Testis (tissue), 3 donors: ENCODE data around the gene ADAMTS15. TPM values are rescaled to one million over a fixed set of nuclear protein-coding genes. Genes with fewer than 3 reads are reported as not detected.

ENCODE experiments used
- DNase-seq: peaks from one replicate; pipeline ENCODE4 v3.0.0-alpha.2; 2019
- H3K27ac ChIP-seq, 2 donors: fragments of 200-600 bp; sonication (generic); one replicate each; pipeline ENCODE4 v1.5.1; 2019
- H3K27me3 ChIP-seq: fragments of 200-600 bp; sonication (generic); one replicate; pipeline ENCODE4 v1.5.1; 2019
- H3K36me3 ChIP-seq: fragments of 200-600 bp; sonication (generic); one replicate; pipeline ENCODE4 v1.5.1; 2017; ENCODE audit warnings: low read depth; ENCODE audit errors: missing control alignments
- H3K4me1 ChIP-seq: fragments of 200-600 bp; sonication (generic); one replicate; pipeline ENCODE4 v1.5.1; 2019
- H3K4me3 ChIP-seq, 2 donors: fragments of 200-600 bp; sonication (generic); one replicate each; pipeline ENCODE4 v1.5.1; 2017 to 2019
- H3K9me3 ChIP-seq: fragments of 200-600 bp; sonication (generic); one replicate; pipeline ENCODE4 v1.5.1; 2017
- POLR2A ChIP-seq: fragments of 450-650 bp; IDR thresholded peaks from one replicate; pipeline ENCODE4 v1.6.1; 2017; ENCODE audit warnings: antibody characterized with exemption, mild to moderate bottlenecking, moderate library complexity
- WGBS, 2 donors: methylation state at CpG; one replicate each; pipeline ENCODE4 v1.1.5; 2018; 5-methylcytosine and 5-hydroxymethylcytosine counted together
- intact Hi-C: fragments of 100-400 bp; cut with DNase I; formaldehyde crosslinking; loops from one replicate; pipeline ENCODE4 v1.15.1; 2023; ENCODE audit warnings: low total_unique reads
- polyA plus RNA-seq: library from polyadenylated mRNA; stranded (reverse); fragments of 350-450 nt; fragmentation: Illumina TruSeq; extraction: RNeasy Lipid Tissue Mini Kit (QIAGEN cat#74804); gene quantifications from one replicate; pipeline ENCODE4 v1.2.3, GENCODE V29; 2014; ENCODE audit warnings: low read depth, low replicate concordance; ENCODE audit not compliant: insufficient read depth
- total RNA-seq, 2 donors: library from RNA; depleted of rRNA; stranded (reverse); fragments of >200 nt; gene quantifications; one replicate each; pipeline ENCODE4 v1.2.3, GENCODE V29; 2016
- TF ChIP-seq, protein P1 (sequence below), 3 experiments: fragments of 450-650 bp in 2 of 3; fragments of 200-600 bp in 1 of 3; sonication (generic) in 1 of 3; IDR thresholded peaks; one replicate each; pipeline ENCODE4 v1.5.1; 2016 to 2019; ENCODE audit warnings: antibody characterized with exemption in 3 of 3, mild to moderate bottlenecking in 2 of 3, moderate library complexity in 1 of 3

The ADAMTS15 gene
- total and polyA plus RNA-seq, 3 donors from 2014 or later, result 2.7 to 5.7 (median 2.8) TPM

DNA sequence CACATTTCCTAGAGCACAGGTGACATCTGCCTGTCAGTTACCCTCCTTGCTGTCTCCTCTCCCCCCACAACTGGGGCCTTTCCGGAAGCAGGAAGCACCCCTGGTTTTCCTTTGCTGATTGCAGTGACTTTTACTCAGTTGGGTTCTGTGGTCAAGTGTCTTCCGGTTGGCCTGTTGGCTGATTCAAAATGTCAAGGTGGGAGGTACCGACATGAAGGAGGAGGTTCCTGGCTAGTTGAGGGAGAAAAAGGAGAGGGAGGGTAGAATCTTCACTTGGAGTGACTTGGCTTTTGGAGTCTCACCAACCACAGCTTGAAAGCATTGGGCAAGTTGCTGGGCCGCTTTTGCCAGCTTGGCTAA, 9.3 kb upstream of the ADAMTS15 start:
- 87 to 91% methylated on average over 4 of the region's 4 CpGs for WGBS, 2 donors
- TF ChIP-seq POLR2A, result no peak
- TF ChIP-seq, protein P1, sequence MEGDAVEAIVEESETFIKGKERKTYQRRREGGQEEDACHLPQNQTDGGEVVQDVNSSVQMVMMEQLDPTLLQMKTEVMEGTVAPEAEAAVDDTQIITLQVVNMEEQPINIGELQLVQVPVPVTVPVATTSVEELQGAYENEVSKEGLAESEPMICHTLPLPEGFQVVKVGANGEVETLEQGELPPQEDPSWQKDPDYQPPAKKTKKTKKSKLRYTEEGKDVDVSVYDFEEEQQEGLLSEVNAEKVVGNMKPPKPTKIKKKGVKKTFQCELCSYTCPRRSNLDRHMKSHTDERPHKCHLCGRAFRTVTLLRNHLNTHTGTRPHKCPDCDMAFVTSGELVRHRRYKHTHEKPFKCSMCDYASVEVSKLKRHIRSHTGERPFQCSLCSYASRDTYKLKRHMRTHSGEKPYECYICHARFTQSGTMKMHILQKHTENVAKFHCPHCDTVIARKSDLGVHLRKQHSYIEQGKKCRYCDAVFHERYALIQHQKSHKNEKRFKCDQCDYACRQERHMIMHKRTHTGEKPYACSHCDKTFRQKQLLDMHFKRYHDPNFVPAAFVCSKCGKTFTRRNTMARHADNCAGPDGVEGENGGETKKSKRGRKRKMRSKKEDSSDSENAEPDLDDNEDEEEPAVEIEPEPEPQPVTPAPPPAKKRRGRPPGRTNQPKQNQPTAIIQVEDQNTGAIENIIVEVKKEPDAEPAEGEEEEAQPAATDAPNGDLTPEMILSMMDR (IDR thresholded peaks at IDR 0.05), result no peak
- Histone ChIP-seq H3K4me1 (peaks cover 5% of the 10 kb centered on the region), H3K4me3 (no peak overlapping the region), H3K9me3 (no peaks in the 10 kb centered on the region), H3K36me3 (no peaks in the 10 kb centered on the region), H3K27me3 (no peaks in the 10 kb centered on the region), H3K27ac (no peak overlapping the region)
- DNase-seq, result no peak
- intact Hi-C loops, result no loop called here

DNA sequence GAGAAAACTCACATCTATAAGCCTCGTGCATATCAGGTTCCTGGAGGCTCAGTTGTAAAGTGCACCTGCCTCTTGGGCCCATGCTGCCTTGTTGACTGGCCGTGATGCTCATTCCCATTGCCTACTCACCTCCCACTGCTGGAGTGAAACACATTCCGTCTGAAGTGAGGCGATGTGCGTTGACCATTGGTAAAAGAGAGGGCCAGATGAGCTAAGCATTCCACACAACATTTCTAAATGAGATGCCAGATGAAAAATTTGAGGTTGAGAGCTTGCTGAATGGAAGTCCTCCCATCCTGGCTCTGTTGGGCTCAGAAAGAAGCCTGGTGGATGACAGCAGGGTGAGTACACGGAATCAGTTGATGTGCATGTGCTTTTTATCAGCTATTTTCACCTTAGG, 8.6 kb upstream of the ADAMTS15 start:
- no peak for DNase-seq
- WGBS, 2 donors, result 80 to 81% methylated on average over 6 of the region's 6 CpGs
- Histone ChIP-seq H3K4me3 (no peak overlapping the region), H3K27ac (no peak overlapping the region), H3K27me3 (no peaks in the 10 kb centered on the region), H3K9me3 (no peaks in the 10 kb centered on the region), H3K36me3 (no peaks in the 10 kb centered on the region), H3K4me1 (peaks cover 5% of the 10 kb centered on the region)
- no peak for TF ChIP-seq POLR2A
- intact Hi-C loops, result no loop called here

GRCh38 chr11:130441719-130442118, 6.7 kb upstream of the ADAMTS15 start:
- no peaks in the 10 kb centered on the region for H3K27me3 ChIP-seq
- H3K9me3 ChIP-seq, result no peaks in the 10 kb centered on the region
- H3K36me3 ChIP-seq, result no peaks in the 10 kb centered on the region
- H3K27ac ChIP-seq, result no peak overlapping the region
- no peak overlapping the region for H3K4me3 ChIP-seq
- no peaks in the 10 kb centered on the region for H3K4me1 ChIP-seq
- no peak for DNase-seq
- 93 to 96% methylated on average over 2 of the region's 2 CpGs for WGBS, 2 donors
- TF ChIP-seq POLR2A, result no peak
- TF ChIP-seq, protein P1 (IDR thresholded peaks at IDR 0.05), result no peak
- intact Hi-C loops, result no loop called here

DNA sequence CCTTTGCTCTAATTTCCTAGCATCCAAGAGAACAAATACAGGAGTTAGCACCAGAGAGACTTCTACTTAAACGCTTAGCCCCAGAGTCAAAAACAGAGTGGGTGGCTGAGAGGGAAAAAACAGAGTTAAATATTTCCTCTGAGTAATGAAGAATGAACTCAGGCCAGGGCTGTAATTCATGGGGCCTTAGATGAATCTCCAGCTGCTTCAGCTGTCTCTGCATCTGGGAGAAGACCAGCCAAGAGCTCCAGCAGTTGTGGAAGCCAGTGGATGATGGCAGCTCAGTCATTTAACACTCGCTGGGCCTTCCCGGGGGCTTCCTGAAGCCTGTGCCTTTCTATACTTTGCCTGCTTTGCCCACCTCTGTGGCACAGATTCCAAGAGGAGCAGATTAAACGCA, 5.7 kb upstream of the ADAMTS15 start:
- no peak overlapping the region for H3K4me3 ChIP-seq
- no peak for DNase-seq
- TF ChIP-seq, protein P1 (IDR thresholded peaks at IDR 0.05), result no peak
- TF ChIP-seq POLR2A, result no peak
- H3K27ac ChIP-seq, result no peak overlapping the region
- no peaks in the 10 kb centered on the region for H3K9me3 ChIP-seq
- H3K36me3 ChIP-seq, result no peaks in the 10 kb centered on the region
- intact Hi-C loops, result no loop called here
- 75 to 77% methylated on average over 4 of the region's 4 CpGs for WGBS, 2 donors
- no peaks in the 10 kb centered on the region for H3K4me1 ChIP-seq
- H3K27me3 ChIP-seq, result no peaks in the 10 kb centered on the region

DNA sequence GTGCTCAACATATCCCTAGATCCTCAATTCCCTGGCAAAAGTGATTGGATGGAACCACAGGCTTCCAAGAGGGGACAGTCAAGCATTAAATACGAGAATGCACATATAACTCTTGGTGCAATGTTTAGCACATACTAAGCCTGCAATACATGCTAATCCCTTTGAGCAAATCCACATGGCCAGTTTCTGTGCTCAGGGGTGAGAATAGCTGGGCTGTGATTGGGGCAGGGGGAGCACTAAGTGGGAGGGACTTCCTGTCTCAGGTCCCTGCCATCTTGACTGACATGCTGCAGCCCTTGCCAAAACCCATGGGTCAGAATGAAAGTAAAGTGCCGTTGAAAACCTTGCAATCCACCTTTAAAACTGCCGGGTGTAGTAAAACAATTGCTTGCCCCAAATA, 2.7 kb upstream of the ADAMTS15 start:
- H3K27me3 ChIP-seq, result no peaks in the 10 kb centered on the region
- intact Hi-C loops, result no loop called here
- H3K27ac ChIP-seq, result no peak overlapping the region
- TF ChIP-seq, protein P1 (IDR thresholded peaks at IDR 0.05), result no peak
- peaks cover 12% of the 10 kb centered on the region for H3K4me1 ChIP-seq
- no peak overlapping the region for H3K4me3 ChIP-seq
- no peaks in the 10 kb centered on the region for H3K9me3 ChIP-seq
- no peaks in the 10 kb centered on the region for H3K36me3 ChIP-seq
- DNase-seq, result no peak
- WGBS, 2 donors, result 84 to 92% methylated on average over 3 of the region's 3 CpGs
